Esophagus squamous epithelium (tissue), 4 donors: ENCODE data around the gene ZNF577.

ENCODE experiments used
- CTCF ChIP-seq, 6 experiments: fragments of 450-650 bp in 4 of 6; fragments of 200-600 bp in 2 of 6; sonication (generic) in 2 of 6; IDR thresholded peaks; one replicate each; pipeline ENCODE4 v1.5.1; 2016 to 2019; ENCODE audit warnings: antibody characterized with exemption in 6 of 6, mild to moderate bottlenecking in 4 of 6, moderate library complexity in 4 of 6
- POLR2A ChIP-seq, 4 donors: fragments of 450-650 bp; IDR thresholded peaks; one replicate each; pipeline ENCODE4 v1.6.1; 2017; ENCODE audit warnings: antibody characterized with exemption in 4 of 4, mild to moderate bottlenecking in 4 of 4, moderate library complexity in 3 of 4

- TF ChIP-seq CTCF (IDR thresholded peaks at IDR 0.05) (no peak), POLR2A (IDR thresholded peaks at IDR 0.05) (no peak)
Measured at GRCh38 chr19:51931921-51932320, 44.2 kb upstream of the ZNF577 start.
